ENCODE measurements around the gene ARRB1. TPM values are rescaled to one million over a fixed set of nuclear protein-coding genes. Genes with fewer than 3 reads are reported as not detected.

The ARRB1 gene
- total and polyA plus RNA-seq, 2 of the 13 experiments (the other 11 are each of a cell fraction or from before 2014, with no cell fraction given), result 22.5 to 35.7 TPM

DNA sequence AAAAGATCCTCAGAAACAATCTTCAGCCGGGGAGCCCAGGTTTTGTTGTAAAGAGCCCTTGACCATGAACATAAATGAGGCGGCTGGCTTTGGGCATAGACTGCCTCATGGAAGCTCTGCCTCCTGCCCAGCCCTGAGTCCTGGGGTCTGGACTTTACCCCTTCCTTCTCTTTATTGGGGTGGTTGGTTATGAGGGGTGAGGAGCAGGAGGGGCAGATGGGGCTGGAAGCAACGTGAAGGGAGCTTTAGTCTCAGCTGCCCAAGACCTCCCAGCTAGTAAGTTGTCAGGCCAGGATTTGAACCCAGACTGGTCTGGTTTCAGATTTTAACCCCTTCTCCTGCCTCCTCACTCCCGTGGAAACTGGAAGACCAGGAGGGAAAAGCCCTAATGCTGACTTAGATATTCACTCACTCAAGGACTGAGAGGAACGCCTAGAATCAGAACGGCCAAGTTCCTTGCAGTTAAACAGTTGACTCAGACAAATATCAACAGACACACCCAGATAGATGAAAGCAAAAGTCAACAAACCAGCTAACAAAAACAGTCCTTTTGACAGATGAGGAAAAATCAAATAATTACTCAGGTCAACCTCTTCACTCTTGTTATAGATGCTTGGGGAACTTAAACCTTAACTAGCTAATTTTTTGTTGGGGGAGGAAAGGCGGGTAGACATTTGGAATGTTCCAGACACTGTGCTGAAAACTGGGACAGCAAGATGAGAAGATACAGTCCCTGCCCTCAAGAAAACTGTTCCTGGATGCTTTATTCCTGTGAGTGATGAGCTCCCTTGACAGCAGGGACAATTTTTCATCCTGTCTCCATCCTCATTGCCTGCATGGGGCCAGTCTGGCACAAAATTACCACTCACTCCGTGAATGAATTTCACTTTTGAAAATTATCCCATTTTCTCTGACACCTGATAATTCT, 20.8 kb upstream of the ARRB1 start (continued):
- no peak for TF ChIP-seq HOMEZ (CRISPR knock-in tag; IDR thresholded peaks at IDR 0.05; ENCODE audit: low read depth)
- no peak for TF ChIP-seq NR0B2 (CRISPR knock-in tag; IDR thresholded peaks at IDR 0.05)
- TF ChIP-seq AHDC1 (CRISPR knock-in tag; IDR thresholded peaks at IDR 0.05; ENCODE audit: borderline replicate concordance), result peak; percentile 73; the same call in 1 of the 2 replicates
- no peak for TF ChIP-seq SSRP1 (CRISPR knock-in tag; IDR thresholded peaks at IDR 0.05)
- TF ChIP-seq, protein P1, sequence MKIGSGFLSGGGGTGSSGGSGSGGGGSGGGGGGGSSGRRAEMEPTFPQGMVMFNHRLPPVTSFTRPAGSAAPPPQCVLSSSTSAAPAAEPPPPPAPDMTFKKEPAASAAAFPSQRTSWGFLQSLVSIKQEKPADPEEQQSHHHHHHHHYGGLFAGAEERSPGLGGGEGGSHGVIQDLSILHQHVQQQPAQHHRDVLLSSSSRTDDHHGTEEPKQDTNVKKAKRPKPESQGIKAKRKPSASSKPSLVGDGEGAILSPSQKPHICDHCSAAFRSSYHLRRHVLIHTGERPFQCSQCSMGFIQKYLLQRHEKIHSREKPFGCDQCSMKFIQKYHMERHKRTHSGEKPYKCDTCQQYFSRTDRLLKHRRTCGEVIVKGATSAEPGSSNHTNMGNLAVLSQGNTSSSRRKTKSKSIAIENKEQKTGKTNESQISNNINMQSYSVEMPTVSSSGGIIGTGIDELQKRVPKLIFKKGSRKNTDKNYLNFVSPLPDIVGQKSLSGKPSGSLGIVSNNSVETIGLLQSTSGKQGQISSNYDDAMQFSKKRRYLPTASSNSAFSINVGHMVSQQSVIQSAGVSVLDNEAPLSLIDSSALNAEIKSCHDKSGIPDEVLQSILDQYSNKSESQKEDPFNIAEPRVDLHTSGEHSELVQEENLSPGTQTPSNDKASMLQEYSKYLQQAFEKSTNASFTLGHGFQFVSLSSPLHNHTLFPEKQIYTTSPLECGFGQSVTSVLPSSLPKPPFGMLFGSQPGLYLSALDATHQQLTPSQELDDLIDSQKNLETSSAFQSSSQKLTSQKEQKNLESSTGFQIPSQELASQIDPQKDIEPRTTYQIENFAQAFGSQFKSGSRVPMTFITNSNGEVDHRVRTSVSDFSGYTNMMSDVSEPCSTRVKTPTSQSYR (CRISPR knock-in tag; IDR thresholded peaks at IDR 0.05; ENCODE audit: borderline replicate concordance), result no peak
- no peak for TF ChIP-seq CBX1 (IDR thresholded peaks at IDR 0.05; ENCODE audit: low read depth)
- TF ChIP-seq JDP2 (CRISPR knock-in tag; IDR thresholded peaks at IDR 0.05; ENCODE audit: borderline replicate concordance), result no peak
- no peak for TF ChIP-seq ZNF850 (CRISPR knock-in tag; conservative IDR thresholded peaks at IDR 0.05)
- TF ChIP-seq, protein P2, sequence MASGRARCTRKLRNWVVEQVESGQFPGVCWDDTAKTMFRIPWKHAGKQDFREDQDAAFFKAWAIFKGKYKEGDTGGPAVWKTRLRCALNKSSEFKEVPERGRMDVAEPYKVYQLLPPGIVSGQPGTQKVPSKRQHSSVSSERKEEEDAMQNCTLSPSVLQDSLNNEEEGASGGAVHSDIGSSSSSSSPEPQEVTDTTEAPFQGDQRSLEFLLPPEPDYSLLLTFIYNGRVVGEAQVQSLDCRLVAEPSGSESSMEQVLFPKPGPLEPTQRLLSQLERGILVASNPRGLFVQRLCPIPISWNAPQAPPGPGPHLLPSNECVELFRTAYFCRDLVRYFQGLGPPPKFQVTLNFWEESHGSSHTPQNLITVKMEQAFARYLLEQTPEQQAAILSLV (CRISPR knock-in tag; IDR thresholded peaks at IDR 0.05; ENCODE audit: borderline replicate concordance), result no peak
- peak; percentile 81 for TF ChIP-seq BCL6 (CRISPR knock-in tag; IDR thresholded peaks at IDR 0.05)
- no peak for TF ChIP-seq ZBTB14 (CRISPR knock-in tag; IDR thresholded peaks at IDR 0.05)
- TF ChIP-seq ZNF639 (CRISPR knock-in tag; conservative IDR thresholded peaks at IDR 0.05), result no peak
